Activated T-cell treated with anti-CD3 and anti-CD28 coated beads, Interleukin-2, amount 50 U/mL, for 4 hours (primary cell): ENCODE results near the gene LARP6. TPM values are rescaled to one million over a fixed set of nuclear protein-coding genes. Genes with fewer than 3 reads are reported as not detected.
A peak's percentile ranks its signal among the peaks of the same experiment; 100 is the strongest.

Experiments used
- ATAC-seq, 2 donors: fragments of 200-7000 bp; cut with Tn5 transposase; one replicate each; pipeline ENCODE4 v1.10.0; 2021
- DNase-seq: peaks from one replicate; pipeline ENCODE4 v3.0.0-alpha.2; 2020
- H3K27me3 Mint-ChIP-seq: one replicate; pipeline ENCODE4 v1.8.0; 2021; ENCODE audit warnings: low read depth, mixed read lengths
- H3K36me3 Mint-ChIP-seq: one replicate; pipeline ENCODE4 v1.8.0; 2022; ENCODE audit warnings: mixed read lengths; ENCODE audit not compliant: insufficient read depth
- H3K4me1 Mint-ChIP-seq: one replicate; pipeline ENCODE4 v1.8.0; 2021; ENCODE audit warnings: low read depth, mixed read lengths
- H3K4me3 Mint-ChIP-seq: one replicate; pipeline ENCODE4 v1.8.0; 2021; ENCODE audit warnings: mild to moderate bottlenecking, moderate library complexity, mixed read lengths
- H3K9me3 Mint-ChIP-seq: one replicate; pipeline ENCODE4 v1.8.0; 2021; ENCODE audit warnings: mixed read lengths
- total RNA-seq, 3 donors: library from RNA; stranded (reverse); gene quantifications; one replicate each; pipeline ENCODE4 v1.2.1, GENCODE V29; 2021

Gene LARP6
- total RNA-seq, 3 donors from 2014 or later = 0.05 to 0.61 (median 0.19) TPM

GRCh38 chr15:70853318-70853972, 512 bp downstream of the LARP6 start:
- Mint-ChIP-seq H3K4me3 (peak overlapping the region; percentile 67), H3K27me3 (peaks cover 63% of the 10 kb centered on the region), H3K36me3 (no peaks in the 10 kb centered on the region), H3K4me1 (peaks cover 7% of the 10 kb centered on the region), H3K9me3 (no peaks in the 10 kb centered on the region)
- ATAC-seq = peak; percentile 65 to 67
- DNase-seq = no peak

GRCh38 chr15:70852501-70853317, 1.2 kb downstream of the LARP6 start:
- DNase-seq (no peak), ATAC-seq (no peak)
- Mint-ChIP-seq H3K36me3 (no peaks in the 10 kb centered on the region), H3K27me3 (peaks cover 70% of the 10 kb centered on the region), H3K9me3 (no peaks in the 10 kb centered on the region), H3K4me1 (peaks cover 7% of the 10 kb centered on the region), H3K4me3 (peak overlapping the region; percentile 67)

- Mint-ChIP-seq H3K4me3 (no peak overlapping the region), H3K4me1 (peaks cover 7% of the 10 kb centered on the region), H3K36me3 (no peaks in the 10 kb centered on the region), H3K9me3 (no peaks in the 10 kb centered on the region), H3K27me3 (peaks cover 73% of the 10 kb centered on the region)
- no peak for DNase-seq
- no peak for ATAC-seq
Observed at GRCh38 chr15:70851889-70852288, 2.1 kb downstream of the LARP6 start.

DNA sequence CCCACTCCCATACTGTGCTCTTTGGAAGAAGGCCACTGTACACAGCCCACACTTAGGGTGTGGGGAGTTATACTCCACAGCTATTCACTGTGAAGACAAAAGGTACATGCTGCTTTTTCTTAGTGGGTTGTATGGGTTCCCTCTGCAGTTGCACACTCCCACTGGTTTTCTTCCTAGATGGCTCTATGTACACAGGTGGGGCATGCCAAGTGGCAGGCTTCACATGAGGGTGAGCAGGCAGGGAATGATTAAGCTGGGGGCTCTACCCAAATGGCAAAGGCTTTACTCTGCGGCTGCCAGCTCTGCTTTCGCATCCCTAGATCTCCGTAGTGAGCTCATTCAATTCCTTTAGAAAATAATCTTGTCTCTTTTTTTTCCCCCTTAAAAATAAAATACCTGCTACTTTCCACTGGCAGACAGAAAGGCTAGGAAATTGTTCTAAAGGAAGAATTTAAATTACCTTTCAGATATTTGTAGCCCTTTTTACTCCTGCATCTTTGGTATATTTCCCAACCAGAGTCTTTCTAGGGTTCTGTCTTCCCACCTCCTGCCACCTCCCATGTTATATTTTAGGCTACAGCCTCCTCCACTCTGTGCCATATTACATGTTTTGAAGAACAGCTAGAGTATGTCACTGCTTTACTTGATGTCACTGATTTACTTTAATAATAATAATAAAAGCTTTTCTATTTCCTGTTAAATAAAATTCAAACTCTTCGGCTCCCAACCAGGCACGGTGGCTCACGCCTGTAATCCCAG, 8.2 kb downstream of the LARP6 start:
- Mint-ChIP-seq H3K27me3 (peaks cover 34% of the 10 kb centered on the region), H3K36me3 (no peaks in the 10 kb centered on the region), H3K4me3 (no peak overlapping the region), H3K4me1 (no peaks in the 10 kb centered on the region), H3K9me3 (no peaks in the 10 kb centered on the region)
- DNase-seq (no peak), ATAC-seq (no peak)

DNA sequence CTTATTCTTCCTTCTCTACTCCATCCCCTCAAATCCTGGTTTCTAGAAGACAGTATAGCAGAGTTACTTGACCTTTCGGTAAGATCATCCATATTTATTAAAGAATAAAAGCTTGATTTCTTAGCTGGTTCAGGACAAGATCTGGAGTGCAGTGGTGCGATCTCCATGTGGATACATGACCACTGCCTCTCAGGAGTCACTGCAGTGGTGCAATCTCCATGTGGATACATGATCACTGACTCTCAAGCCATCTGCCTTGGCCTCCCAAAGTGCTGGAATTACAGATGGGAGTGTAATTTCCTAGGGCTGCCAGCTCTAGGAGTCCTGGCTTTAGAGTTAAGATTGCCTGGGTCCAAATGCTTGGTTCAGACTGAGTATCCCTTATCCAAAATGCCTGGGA, 16.5 kb downstream of the LARP6 start:
- DNase-seq (no peak), ATAC-seq (no peak)
- peaks cover 7% of the 10 kb centered on the region for H3K27me3 Mint-ChIP-seq
- no peak overlapping the region for H3K4me3 Mint-ChIP-seq
- H3K4me1 Mint-ChIP-seq = no peaks in the 10 kb centered on the region
- no peaks in the 10 kb centered on the region for H3K36me3 Mint-ChIP-seq
- H3K9me3 Mint-ChIP-seq = no peaks in the 10 kb centered on the region

GRCh38 chr15:70835841-70836240, 18.1 kb downstream of the LARP6 start:
- Mint-ChIP-seq H3K4me1 (no peaks in the 10 kb centered on the region), H3K4me3 (no peak overlapping the region), H3K36me3 (no peaks in the 10 kb centered on the region), H3K27me3 (peaks cover 7% of the 10 kb centered on the region), H3K9me3 (no peaks in the 10 kb centered on the region)
- DNase-seq (no peak), ATAC-seq (no peak)

- H3K4me3 Mint-ChIP-seq = no peak overlapping the region
- H3K9me3 Mint-ChIP-seq = no peaks in the 10 kb centered on the region
- DNase-seq (no peak), ATAC-seq (no peak)
- no peaks in the 10 kb centered on the region for H3K36me3 Mint-ChIP-seq
- peaks cover 7% of the 10 kb centered on the region for H3K27me3 Mint-ChIP-seq
- H3K4me1 Mint-ChIP-seq = no peaks in the 10 kb centered on the region
Observed at GRCh38 chr15:70835415-70835814, 18.5 kb downstream of the LARP6 start.

DNA sequence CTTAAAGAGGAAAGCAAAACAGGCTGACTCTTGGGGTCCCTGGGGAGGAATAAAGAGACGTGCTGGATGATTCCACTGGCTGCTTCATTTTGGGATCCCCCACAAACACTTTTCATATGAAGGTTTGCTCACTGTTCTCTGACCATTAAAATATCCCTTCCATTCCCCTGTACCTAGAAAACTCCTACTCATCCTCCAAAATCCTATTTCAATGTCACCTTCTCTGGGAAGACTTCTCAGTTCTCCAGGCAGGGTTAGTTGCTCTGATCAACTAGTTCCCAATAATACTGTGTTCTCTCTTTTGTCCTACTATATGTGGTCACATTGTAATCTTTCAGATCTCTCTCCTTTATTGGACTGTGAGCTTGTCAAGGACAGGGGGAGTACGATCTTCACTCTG, 19.0 kb downstream of the LARP6 start:
- Mint-ChIP-seq H3K4me3 (no peak overlapping the region), H3K4me1 (no peaks in the 10 kb centered on the region), H3K36me3 (no peaks in the 10 kb centered on the region), H3K9me3 (no peaks in the 10 kb centered on the region), H3K27me3 (peaks cover 7% of the 10 kb centered on the region)
- no peak for DNase-seq
- no peak for ATAC-seq

- H3K27me3 Mint-ChIP-seq = peaks cover 14% of the 10 kb centered on the region
- H3K4me3 Mint-ChIP-seq = no peak overlapping the region
- ATAC-seq (no peak), DNase-seq (no peak)
- H3K9me3 Mint-ChIP-seq = no peaks in the 10 kb centered on the region
- no peaks in the 10 kb centered on the region for H3K4me1 Mint-ChIP-seq
- no peaks in the 10 kb centered on the region for H3K36me3 Mint-ChIP-seq
Observed at GRCh38 chr15:70833861-70834765, 19.8 kb downstream of the LARP6 start.

- H3K27me3 Mint-ChIP-seq = peaks cover 14% of the 10 kb centered on the region
- no peak overlapping the region for H3K4me3 Mint-ChIP-seq
- H3K4me1 Mint-ChIP-seq = no peaks in the 10 kb centered on the region
- no peaks in the 10 kb centered on the region for H3K9me3 Mint-ChIP-seq
- no peaks in the 10 kb centered on the region for H3K36me3 Mint-ChIP-seq
- DNase-seq (no peak), ATAC-seq (no peak)
Observed at GRCh38 chr15:70833422-70833821, 20.5 kb downstream of the LARP6 start.

- Mint-ChIP-seq H3K4me1 (no peaks in the 10 kb centered on the region), H3K9me3 (no peaks in the 10 kb centered on the region), H3K36me3 (no peaks in the 10 kb centered on the region), H3K27me3 (peaks cover 13% of the 10 kb centered on the region), H3K4me3 (no peak overlapping the region)
- DNase-seq (no peak), ATAC-seq (no peak)
Observed at GRCh38 chr15:70832176-70832575, 21.8 kb downstream of the LARP6 start.

DNA sequence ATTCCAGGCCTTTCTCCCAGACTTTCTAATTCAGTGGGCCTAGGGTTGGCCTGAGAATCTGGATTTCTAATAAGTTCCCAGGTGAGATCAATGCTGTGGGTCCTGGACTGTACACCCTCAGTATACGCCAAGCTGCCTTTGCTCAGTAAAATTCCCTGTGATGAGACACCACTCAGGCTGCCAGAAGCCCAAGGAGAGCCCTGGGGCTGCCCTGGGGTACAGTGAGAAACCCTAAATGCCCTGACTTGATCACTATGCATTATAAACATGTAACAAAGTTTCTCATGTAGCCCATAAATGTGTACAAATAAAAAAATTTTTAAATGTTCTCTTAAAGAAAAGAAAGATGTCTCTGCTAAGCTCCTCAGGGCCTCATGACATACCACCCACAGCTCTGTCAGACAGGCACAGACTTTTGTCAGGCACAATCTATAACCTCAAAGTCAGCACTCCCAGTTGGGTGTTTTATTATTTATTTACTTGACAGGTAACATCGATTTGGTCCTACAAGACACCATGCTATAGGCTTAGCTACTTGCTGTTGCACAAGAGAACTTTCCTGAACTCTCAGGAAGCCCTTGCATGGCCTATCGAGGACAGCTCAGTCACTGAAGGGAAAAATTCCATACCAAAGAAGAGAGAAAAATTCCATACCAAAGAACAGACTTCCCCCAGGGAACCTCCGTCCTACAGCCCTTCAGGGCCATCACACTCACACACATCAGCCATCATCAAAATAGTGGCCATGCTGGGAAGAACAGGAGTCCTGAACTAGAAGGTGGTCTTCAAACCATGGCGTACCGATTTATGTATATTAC, 22.7 kb downstream of the LARP6 start:
- ATAC-seq (no peak), DNase-seq (no peak)
- Mint-ChIP-seq H3K4me1 (no peaks in the 10 kb centered on the region), H3K4me3 (no peak overlapping the region), H3K9me3 (no peaks in the 10 kb centered on the region), H3K27me3 (peaks cover 11% of the 10 kb centered on the region), H3K36me3 (no peaks in the 10 kb centered on the region)

DNA sequence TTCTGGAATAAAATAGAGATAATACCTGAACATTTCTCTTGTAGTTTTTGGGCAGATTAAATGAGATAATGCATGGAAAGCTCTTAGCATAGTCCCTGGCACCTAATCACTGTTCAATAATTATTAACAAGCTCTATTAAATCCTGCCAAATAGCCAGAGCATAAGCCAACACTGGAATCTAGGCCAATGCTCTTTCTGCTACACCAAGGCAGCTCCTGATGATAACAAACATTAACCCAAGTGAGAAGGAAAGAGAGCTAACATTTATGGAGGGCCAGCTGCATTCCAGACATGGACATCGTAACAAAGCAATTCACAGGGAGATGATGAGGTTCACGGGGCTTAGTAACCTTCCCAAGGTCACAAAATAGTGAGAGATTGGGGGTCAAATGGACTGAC, 23.3 kb downstream of the LARP6 start:
- DNase-seq = no peak
- Mint-ChIP-seq H3K27me3 (peaks cover 15% of the 10 kb centered on the region), H3K36me3 (no peaks in the 10 kb centered on the region), H3K4me1 (no peaks in the 10 kb centered on the region), H3K4me3 (no peak overlapping the region), H3K9me3 (no peaks in the 10 kb centered on the region)
- no peak for ATAC-seq
